WI38 (cell line): ENCODE results near the gene ABCB11.

ENCODE experiments used
- H3K4me3 ChIP-seq: 2 replicates; pipeline ENCODE4 v1.5.1; 2011; ENCODE audit warnings: low read depth, mild to moderate bottlenecking, control low read depth, low read length
- CTCF ChIP-seq: IDR thresholded peaks from 2 replicates; pipeline ENCODE4 v1.5.1; 2012; ENCODE audit warnings: low read depth, mild to moderate bottlenecking, control low read depth, low read length

The ABCB11 gene

GRCh38 chr2:169050476-169051240, 19.5 kb upstream of the ABCB11 start:
- no peak overlapping the region for H3K4me3 ChIP-seq
- TF ChIP-seq CTCF: no peak

GRCh38 chr2:169049142-169049541, 18.0 kb upstream of the ABCB11 start:
- no peak for TF ChIP-seq CTCF
- no peak overlapping the region for H3K4me3 ChIP-seq

GRCh38 chr2:169047256-169048250, 16.4 kb upstream of the ABCB11 start:
- no peak for TF ChIP-seq CTCF
- H3K4me3 ChIP-seq: no peak overlapping the region

DNA sequence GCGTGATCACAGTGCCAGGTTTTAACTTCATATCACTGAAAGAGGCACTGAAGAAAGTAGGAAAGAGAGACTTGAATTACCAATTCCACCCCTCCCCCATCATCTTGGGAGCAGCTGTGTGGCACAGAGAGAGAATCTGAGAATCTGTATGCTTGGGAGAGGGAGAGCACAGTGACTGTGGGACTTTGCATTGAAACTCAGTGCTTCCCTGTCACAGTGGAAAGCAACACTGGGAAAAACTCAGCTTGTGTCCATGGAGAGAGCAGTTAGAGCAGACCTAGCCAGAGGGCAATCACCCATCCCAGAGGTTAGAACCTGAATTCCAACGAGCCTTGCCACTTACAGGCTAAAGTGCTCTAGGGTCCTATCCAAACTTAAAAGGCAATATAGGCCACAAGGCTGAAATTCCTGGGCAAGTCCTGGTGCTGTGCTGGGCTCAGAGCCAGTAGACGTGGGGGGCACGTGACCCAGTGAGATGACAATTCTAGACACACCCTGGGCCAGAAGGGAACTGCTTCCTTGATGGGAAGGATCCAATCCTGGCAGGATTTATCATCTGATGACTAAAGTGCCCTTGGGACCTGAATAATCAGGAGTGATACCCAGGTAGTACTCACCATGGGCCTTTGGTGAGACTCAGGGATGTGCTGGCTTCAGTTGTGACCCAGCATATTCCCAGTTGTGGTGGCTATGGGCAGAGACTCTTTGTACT, 15.5 kb upstream of the ABCB11 start:
- no peak for TF ChIP-seq CTCF
- no peak overlapping the region for H3K4me3 ChIP-seq

- TF ChIP-seq CTCF: no peak
- no peak overlapping the region for H3K4me3 ChIP-seq
Observed at GRCh38 chr2:169042856-169043255, 11.7 kb upstream of the ABCB11 start.

DNA sequence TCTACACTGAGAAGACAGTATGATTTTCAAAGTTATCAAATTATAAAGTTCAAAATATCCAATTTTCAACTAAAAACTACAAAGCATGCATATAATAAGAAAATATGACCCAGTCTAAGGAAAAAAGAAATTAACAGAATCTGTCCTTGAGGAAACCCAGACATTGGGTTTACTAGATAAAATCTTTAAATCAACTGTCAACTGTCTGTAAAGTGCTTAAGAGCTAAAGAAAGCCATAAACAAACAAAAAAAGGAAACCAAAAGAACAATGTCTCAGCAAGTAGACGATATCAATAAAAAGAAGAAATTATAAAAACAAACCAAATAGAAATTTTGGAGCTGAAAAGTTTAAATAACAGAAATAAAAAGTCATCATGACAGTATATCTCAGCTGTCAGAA, 10.5 kb upstream of the ABCB11 start:
- TF ChIP-seq CTCF: no peak
- H3K4me3 ChIP-seq: no peak overlapping the region

DNA sequence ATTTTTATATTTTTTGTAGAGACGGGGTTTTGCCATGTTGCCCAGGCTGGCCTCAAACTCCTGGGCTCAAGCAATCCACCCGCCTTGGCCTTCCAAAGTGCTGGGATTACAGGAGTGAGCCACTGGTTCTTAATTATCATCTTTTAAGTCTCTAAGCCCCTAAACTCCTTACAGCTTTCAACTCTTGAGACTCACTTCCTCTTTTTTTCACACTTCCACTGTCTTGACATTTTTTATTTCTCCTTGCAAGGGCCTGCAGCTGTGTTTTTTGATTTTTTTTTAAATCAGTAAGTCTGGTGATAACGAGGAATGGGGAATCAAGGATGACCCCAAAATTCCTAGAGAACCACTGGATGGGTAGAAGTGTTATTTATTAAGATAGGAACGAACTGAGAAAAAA, 8.6 kb upstream of the ABCB11 start:
- TF ChIP-seq CTCF: no peak
- H3K4me3 ChIP-seq: no peak overlapping the region
